ENCODE data around the gene GJA10. TPM values are rescaled to one million over a fixed set of nuclear protein-coding genes. Genes with fewer than 3 reads are reported as not detected.

GJA10 gene
- total and polyA plus RNA-seq, 4 donors = not detected

DNA sequence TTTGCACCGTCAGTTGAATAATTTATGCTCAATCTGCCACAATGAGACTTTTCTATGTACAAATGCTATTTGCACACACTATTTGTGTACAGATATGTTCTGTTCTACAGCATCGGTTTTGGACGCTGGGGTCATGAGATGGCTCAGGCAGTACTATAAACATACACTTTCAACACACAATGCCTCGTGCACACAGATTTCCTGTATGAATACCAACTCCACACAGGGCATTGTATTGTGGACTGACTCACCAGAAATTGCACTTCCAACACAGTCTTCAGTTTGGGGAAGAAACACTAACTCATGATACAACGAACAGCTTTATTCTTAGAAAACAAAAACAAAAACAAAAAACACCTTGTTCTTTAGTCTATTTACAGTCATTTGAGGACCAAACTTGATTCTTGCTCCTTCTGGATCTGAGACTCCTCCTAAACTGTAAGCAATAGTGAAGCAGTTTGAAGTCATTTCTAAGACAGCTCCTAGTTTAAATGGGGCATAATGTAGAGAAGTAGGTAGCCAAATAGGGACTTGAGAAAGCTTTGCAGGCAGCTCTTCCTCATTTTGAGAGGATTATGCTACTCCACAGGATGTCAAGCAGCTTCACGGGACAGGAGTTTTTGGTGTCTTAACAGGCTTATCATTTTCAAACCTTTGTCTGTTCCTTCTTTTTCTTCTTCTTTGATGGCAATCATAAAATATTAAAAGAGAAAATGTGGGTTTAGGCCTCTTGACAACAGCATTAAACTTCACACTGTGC, 33.7 kb downstream of the GJA10 start:
- no peaks in the 10 kb centered on the region for H3K27me3 ChIP-seq (ENCODE audit: control insufficient read depth in 3 of 3, insufficient read depth in 3 of 3, low read length in 2 of 3)
- no peak overlapping the region for H3K4me3 ChIP-seq
- DNase-seq (no peak), ATAC-seq (ENCODE audit: insufficient read depth, low FRiP score) (no peak)
- 39 to 55% methylated on average over 6 of the region's 6 CpGs for WGBS, 2 donors
- H3K36me3 ChIP-seq (ENCODE audit: control insufficient read depth in 4 of 4, insufficient read depth in 4 of 4, low read length in 4 of 4) = peaks cover 0 to 3% (median 1%) of the 10 kb centered on the region in 4 donors
- H3K9ac ChIP-seq (ENCODE audit: insufficient read depth in 1 of 2, low read length in 2 of 2) = no peak overlapping the region
- H3K4me1 ChIP-seq (ENCODE audit: control insufficient read depth in 5 of 5, insufficient read depth in 5 of 5, low read length in 5 of 5) = peaks cover 0 to 11% (median 0%) of the 10 kb centered on the region in 5 donors
- no peaks in the 10 kb centered on the region for H3K9me3 ChIP-seq (ENCODE audit: control insufficient read depth in 4 of 4, insufficient read depth in 3 of 4, low read length in 3 of 4)
- TF ChIP-seq, protein P1, sequence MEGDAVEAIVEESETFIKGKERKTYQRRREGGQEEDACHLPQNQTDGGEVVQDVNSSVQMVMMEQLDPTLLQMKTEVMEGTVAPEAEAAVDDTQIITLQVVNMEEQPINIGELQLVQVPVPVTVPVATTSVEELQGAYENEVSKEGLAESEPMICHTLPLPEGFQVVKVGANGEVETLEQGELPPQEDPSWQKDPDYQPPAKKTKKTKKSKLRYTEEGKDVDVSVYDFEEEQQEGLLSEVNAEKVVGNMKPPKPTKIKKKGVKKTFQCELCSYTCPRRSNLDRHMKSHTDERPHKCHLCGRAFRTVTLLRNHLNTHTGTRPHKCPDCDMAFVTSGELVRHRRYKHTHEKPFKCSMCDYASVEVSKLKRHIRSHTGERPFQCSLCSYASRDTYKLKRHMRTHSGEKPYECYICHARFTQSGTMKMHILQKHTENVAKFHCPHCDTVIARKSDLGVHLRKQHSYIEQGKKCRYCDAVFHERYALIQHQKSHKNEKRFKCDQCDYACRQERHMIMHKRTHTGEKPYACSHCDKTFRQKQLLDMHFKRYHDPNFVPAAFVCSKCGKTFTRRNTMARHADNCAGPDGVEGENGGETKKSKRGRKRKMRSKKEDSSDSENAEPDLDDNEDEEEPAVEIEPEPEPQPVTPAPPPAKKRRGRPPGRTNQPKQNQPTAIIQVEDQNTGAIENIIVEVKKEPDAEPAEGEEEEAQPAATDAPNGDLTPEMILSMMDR (IDR thresholded peaks at IDR 0.05; ENCODE audit: control extremely low read depth, extremely low read depth) = no peak
- no peak overlapping the region for H3K27ac ChIP-seq (ENCODE audit: low read depth in 1 of 2, low read length in 1 of 2)

DNA sequence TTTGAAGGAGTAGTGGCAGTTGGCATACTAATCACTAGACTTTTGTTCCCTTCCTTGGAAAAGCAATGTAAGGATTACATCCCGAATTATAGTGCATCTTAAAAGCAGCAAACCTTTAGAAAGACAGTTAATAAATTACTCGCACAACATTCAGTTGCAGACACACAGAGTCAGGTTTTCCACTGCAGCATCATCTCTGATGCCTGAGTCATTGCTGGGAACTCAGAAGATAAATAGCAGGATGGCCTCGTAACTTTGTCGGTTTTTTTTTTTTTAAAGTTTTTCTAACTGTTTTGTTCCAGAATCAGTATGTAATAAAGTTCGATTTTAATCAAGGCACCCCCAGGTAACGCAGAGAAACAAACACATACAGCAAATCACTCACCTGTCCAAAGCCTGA, 34.3 kb downstream of the GJA10 start:
- ATAC-seq (ENCODE audit: insufficient read depth, low FRiP score) = no peak
- WGBS, 2 donors = 84 to 89% methylated on average over 6 of the region's 6 CpGs
- Histone ChIP-seq H3K27ac (ENCODE audit: low read depth in 1 of 2, low read length in 1 of 2) (no peak overlapping the region), H3K36me3 (ENCODE audit: control insufficient read depth in 4 of 4, insufficient read depth in 4 of 4, low read length in 4 of 4) (peaks cover 0 to 3% (median 1%) of the 10 kb centered on the region in 4 donors), H3K4me3 (no peak overlapping the region), H3K9me3 (ENCODE audit: control insufficient read depth in 4 of 4, insufficient read depth in 3 of 4, low read length in 3 of 4) (no peaks in the 10 kb centered on the region), H3K27me3 (ENCODE audit: control insufficient read depth in 3 of 3, insufficient read depth in 3 of 3, low read length in 2 of 3) (no peaks in the 10 kb centered on the region), H3K4me1 (ENCODE audit: control insufficient read depth in 5 of 5, insufficient read depth in 5 of 5, low read length in 5 of 5) (peaks cover 0 to 11% (median 0%) of the 10 kb centered on the region in 5 donors), H3K9ac (ENCODE audit: insufficient read depth in 1 of 2, low read length in 2 of 2) (no peak overlapping the region)
- DNase-seq = no peak
- TF ChIP-seq, protein P1 (IDR thresholded peaks at IDR 0.05; ENCODE audit: control extremely low read depth, extremely low read depth) = no peak

DNA sequence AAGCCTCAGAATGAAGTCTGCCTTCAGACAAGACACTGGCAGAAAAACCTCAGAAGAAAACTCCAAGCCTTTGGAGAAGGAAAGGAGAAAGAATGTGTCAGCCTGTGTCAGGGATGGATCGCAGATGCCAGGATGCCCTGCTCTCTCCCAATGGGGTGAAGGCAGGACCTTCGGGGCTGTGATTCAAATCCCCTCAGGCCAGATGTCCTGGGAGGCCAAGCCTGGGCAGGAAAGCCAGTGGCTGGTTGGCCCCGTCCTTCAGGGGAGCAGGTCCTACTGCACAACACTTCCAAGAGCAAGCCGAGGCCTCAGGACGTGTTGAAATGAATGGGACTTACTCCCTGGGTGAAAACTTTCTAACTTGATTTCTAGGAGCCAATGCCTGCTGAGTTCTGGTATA, 36.5 kb downstream of the GJA10 start:
- ATAC-seq (ENCODE audit: insufficient read depth, low FRiP score) = no peak
- no peak overlapping the region for H3K27ac ChIP-seq (ENCODE audit: low read depth in 1 of 2, low read length in 1 of 2)

More for the DNA sequence above, 36.5 kb downstream of the GJA10 start:
- no peaks in the 10 kb centered on the region for H3K9me3 ChIP-seq (ENCODE audit: control insufficient read depth in 4 of 4, insufficient read depth in 3 of 4, low read length in 3 of 4)
- WGBS, 2 donors = 77 to 80% methylated on average over 5 of the region's 5 CpGs
- peaks cover 0 to 11% (median 0%) of the 10 kb centered on the region in 5 donors for H3K4me1 ChIP-seq (ENCODE audit: control insufficient read depth in 5 of 5, insufficient read depth in 5 of 5, low read length in 5 of 5)
- H3K9ac ChIP-seq (ENCODE audit: insufficient read depth in 1 of 2, low read length in 2 of 2) = peak overlapping the region in 1 of 2 donors; percentile 36
- no peaks in the 10 kb centered on the region for H3K27me3 ChIP-seq (ENCODE audit: control insufficient read depth in 3 of 3, insufficient read depth in 3 of 3, low read length in 2 of 3)
- H3K4me3 ChIP-seq = no peak overlapping the region
- peaks cover 0 to 3% (median 1%) of the 10 kb centered on the region in 4 donors for H3K36me3 ChIP-seq (ENCODE audit: control insufficient read depth in 4 of 4, insufficient read depth in 4 of 4, low read length in 4 of 4)
- TF ChIP-seq, protein P1 (IDR thresholded peaks at IDR 0.05; ENCODE audit: control extremely low read depth, extremely low read depth) = no peak
- peak in 2 of 3 donors; percentile 18 to 28 for DNase-seq
